ENCODE measurements around the gene KBTBD8.

KBTBD8 gene

DNA sequence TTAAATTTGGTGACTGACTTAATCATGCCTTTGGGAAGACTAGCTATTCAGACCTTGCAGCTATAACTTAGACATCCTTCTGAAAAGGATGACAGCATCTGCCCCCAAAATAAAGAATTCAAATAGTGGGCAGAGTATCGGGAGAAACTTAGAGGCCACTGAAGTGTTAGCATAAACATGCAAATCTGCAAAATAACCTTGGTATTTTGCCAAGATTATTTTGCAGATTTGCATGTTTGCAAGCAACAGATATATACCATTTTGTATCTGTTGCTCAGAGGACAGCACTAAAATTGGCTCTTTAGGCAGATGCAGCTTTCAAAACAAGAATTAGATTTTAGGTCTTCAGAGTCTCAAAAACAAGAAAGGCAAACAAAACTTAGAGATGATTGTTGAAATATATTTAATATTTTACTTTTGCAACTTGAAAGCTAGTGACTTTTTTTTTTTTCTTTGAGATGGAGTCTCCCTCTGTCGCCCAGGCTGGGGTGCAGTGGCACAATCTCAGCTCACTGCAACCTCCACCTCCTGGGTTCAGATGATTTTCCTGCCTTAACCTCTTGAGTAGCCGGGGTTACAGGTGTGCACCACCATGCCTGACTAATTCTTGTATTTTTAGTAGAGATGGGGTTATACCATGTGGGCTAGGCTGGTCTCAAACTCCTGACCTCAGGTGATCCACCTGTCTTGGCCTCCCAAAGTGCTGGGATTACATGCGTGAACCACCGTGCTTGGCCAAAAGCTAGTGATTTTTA is 47.8 kb downstream of the KBTBD8 start:
- no peaks in the 10 kb centered on the region for H3K4me1 ChIP-seq (ENCODE audit: low read depth, poor library complexity, severe bottlenecking)
- no peaks in the 10 kb centered on the region for H3K79me2 ChIP-seq (ENCODE audit: insufficient read depth, low read depth)
- TF ChIP-seq, protein P1, sequence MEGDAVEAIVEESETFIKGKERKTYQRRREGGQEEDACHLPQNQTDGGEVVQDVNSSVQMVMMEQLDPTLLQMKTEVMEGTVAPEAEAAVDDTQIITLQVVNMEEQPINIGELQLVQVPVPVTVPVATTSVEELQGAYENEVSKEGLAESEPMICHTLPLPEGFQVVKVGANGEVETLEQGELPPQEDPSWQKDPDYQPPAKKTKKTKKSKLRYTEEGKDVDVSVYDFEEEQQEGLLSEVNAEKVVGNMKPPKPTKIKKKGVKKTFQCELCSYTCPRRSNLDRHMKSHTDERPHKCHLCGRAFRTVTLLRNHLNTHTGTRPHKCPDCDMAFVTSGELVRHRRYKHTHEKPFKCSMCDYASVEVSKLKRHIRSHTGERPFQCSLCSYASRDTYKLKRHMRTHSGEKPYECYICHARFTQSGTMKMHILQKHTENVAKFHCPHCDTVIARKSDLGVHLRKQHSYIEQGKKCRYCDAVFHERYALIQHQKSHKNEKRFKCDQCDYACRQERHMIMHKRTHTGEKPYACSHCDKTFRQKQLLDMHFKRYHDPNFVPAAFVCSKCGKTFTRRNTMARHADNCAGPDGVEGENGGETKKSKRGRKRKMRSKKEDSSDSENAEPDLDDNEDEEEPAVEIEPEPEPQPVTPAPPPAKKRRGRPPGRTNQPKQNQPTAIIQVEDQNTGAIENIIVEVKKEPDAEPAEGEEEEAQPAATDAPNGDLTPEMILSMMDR (conservative IDR thresholded peaks at IDR 0.05; ENCODE audit: low read depth, low read length), result no peak
- H2AFZ ChIP-seq (ENCODE audit: low read depth), result no peak overlapping the region
- no peak overlapping the region for H3K4me2 ChIP-seq
- H3K4me3 ChIP-seq (IDR thresholded peaks at IDR 0.05; ENCODE audit: insufficient read depth, low read depth, low read length), result no peak overlapping the region
- H3K9ac ChIP-seq, result no peak overlapping the region
- H3K27me3 ChIP-seq (ENCODE audit: insufficient read depth, low read depth), result no peaks in the 10 kb centered on the region
- H3K27ac ChIP-seq, result no peak overlapping the region
- H3K36me3 ChIP-seq (ENCODE audit: insufficient read depth), result no peaks in the 10 kb centered on the region
- H4K20me1 ChIP-seq (ENCODE audit: insufficient read depth), result no peaks in the 10 kb centered on the region

DNA sequence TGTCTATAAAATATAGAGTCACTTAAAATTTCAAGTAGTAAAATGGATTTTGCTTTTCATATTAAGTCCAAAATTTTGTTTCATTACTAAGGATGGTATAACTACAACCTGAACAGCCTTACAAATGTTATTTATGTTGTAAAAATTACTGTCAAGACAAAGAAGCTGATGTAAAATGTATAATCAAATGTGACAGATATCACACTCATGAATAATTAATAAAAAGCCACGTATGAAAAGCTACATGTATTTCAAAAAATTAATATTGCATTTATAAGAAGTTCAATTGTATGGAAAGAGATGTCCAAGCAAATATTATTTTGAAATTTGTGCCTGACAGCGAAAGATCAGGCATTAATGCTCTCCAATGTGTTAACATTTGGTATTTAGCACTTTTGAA is 48.9 kb downstream of the KBTBD8 start:
- H3K36me3 ChIP-seq (ENCODE audit: insufficient read depth), result no peaks in the 10 kb centered on the region
- no peak overlapping the region for H3K4me2 ChIP-seq
- H2AFZ ChIP-seq (ENCODE audit: low read depth), result no peak overlapping the region
- H3K4me3 ChIP-seq (IDR thresholded peaks at IDR 0.05; ENCODE audit: insufficient read depth, low read depth, low read length), result no peak overlapping the region
- no peaks in the 10 kb centered on the region for H3K79me2 ChIP-seq (ENCODE audit: insufficient read depth, low read depth)
- no peak overlapping the region for H3K27ac ChIP-seq
- no peaks in the 10 kb centered on the region for H4K20me1 ChIP-seq (ENCODE audit: insufficient read depth)
- no peak overlapping the region for H3K9ac ChIP-seq
- TF ChIP-seq, protein P1 (conservative IDR thresholded peaks at IDR 0.05; ENCODE audit: low read depth, low read length), result no peak
- no peaks in the 10 kb centered on the region for H3K4me1 ChIP-seq (ENCODE audit: low read depth, poor library complexity, severe bottlenecking)
- H3K27me3 ChIP-seq (ENCODE audit: insufficient read depth, low read depth), result no peaks in the 10 kb centered on the region

DNA sequence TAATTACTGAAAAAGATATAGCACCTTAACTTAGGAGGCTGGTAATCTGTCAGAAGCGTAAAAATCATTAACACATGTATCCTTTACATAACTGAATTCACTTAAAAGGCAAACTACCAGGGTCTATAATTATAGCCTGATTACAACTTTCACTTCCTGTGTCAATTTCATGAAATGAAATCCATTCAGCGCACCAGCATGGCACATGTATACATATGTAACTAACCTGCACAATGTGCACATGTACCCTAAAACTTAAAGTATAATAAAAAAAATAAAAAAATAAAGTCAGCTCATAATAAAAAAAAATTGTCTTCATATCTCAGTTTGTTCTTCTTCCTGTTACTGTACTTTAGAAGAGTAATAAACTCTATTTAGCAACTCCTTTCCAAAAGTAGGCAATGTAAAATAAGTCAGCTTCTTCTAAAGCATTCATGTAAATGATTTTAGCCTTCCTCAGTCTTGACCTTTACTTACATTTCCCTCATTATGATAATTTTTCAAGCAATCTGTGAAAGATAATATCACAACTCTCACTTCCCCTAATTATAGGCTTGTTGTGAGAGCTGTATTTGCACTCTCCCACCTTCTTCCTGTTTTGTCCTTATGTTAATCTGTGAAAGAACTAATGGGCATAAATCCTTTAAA is 50.1 kb downstream of the KBTBD8 start:
- Histone ChIP-seq H4K20me1 (ENCODE audit: insufficient read depth) (no peaks in the 10 kb centered on the region), H3K79me2 (ENCODE audit: insufficient read depth, low read depth) (no peaks in the 10 kb centered on the region), H3K4me3 (IDR thresholded peaks at IDR 0.05; ENCODE audit: insufficient read depth, low read depth, low read length) (no peak overlapping the region), H3K27me3 (ENCODE audit: insufficient read depth, low read depth) (no peaks in the 10 kb centered on the region), H3K4me1 (ENCODE audit: low read depth, poor library complexity, severe bottlenecking) (no peaks in the 10 kb centered on the region), H2AFZ (ENCODE audit: low read depth) (no peak overlapping the region), H3K36me3 (ENCODE audit: insufficient read depth) (no peaks in the 10 kb centered on the region), H3K4me2 (no peak overlapping the region), H3K9ac (no peak overlapping the region), H3K27ac (no peak overlapping the region)
- TF ChIP-seq, protein P1 (conservative IDR thresholded peaks at IDR 0.05; ENCODE audit: low read depth, low read length), result no peak

DNA sequence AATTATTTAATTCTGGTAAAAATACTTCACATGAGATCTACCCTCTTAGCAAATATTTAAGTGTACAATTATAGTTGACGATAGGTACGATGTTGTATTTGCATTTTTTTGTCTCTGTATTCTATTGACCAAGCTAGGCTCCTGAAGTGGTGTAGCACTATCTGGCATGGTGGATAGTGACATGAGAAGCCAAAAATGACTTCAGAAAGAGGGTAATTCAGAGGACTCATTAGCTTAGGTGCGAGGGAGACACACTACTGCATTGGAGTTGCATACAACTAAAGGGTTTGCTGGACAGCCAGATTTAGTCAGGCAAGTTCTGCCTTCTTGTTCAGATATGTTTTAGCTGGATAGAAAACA is 50.6 kb downstream of the KBTBD8 start:
- no peak overlapping the region for H3K9ac ChIP-seq
- TF ChIP-seq, protein P1 (conservative IDR thresholded peaks at IDR 0.05; ENCODE audit: low read depth, low read length), result no peak
- no peaks in the 10 kb centered on the region for H3K36me3 ChIP-seq (ENCODE audit: insufficient read depth)
- no peaks in the 10 kb centered on the region for H3K79me2 ChIP-seq (ENCODE audit: insufficient read depth, low read depth)
- no peak overlapping the region for H2AFZ ChIP-seq (ENCODE audit: low read depth)
- H3K27me3 ChIP-seq (ENCODE audit: insufficient read depth, low read depth), result no peaks in the 10 kb centered on the region
- no peak overlapping the region for H3K27ac ChIP-seq
- H4K20me1 ChIP-seq (ENCODE audit: insufficient read depth), result no peaks in the 10 kb centered on the region
- H3K4me3 ChIP-seq (IDR thresholded peaks at IDR 0.05; ENCODE audit: insufficient read depth, low read depth, low read length), result no peak overlapping the region
- H3K4me2 ChIP-seq, result no peak overlapping the region
- H3K4me1 ChIP-seq (ENCODE audit: low read depth, poor library complexity, severe bottlenecking), result no peaks in the 10 kb centered on the region
